HCT116 (cell line): ENCODE data around the gene GPR176.

Experiments
- MAX ChIP-seq: IDR thresholded peaks from 2 replicates; pipeline ENCODE4 v1.6.1; 2012
- POLR2A ChIP-seq: IDR thresholded peaks from 2 replicates; pipeline ENCODE4 v1.7.0; 2011; ENCODE audit warnings: borderline replicate concordance; ENCODE audit not compliant: insufficient read depth, insufficient read length; ENCODE audit errors: extremely low read depth
- TF ChIP-seq, protein P1 (sequence below), 3 experiments: fragments of 200-600 bp in 1 of 3; sonication (generic) in 1 of 3; IDR thresholded peaks in 2 of 3; conservative IDR thresholded peaks in 1 of 3; 2 replicates each; pipeline ENCODE4 v1.5.1; 2012 to 2017; ENCODE audit warnings: low read depth in 2 of 3, low read length in 2 of 3, antibody characterized with exemption in 1 of 3, borderline replicate concordance in 1 of 3, control low read depth in 1 of 3, mild to moderate bottlenecking in 1 of 3, mixed read lengths in 1 of 3, mixed run types in 1 of 3, moderate library complexity in 1 of 3; ENCODE audit not compliant: insufficient read depth in 1 of 3

DNA sequence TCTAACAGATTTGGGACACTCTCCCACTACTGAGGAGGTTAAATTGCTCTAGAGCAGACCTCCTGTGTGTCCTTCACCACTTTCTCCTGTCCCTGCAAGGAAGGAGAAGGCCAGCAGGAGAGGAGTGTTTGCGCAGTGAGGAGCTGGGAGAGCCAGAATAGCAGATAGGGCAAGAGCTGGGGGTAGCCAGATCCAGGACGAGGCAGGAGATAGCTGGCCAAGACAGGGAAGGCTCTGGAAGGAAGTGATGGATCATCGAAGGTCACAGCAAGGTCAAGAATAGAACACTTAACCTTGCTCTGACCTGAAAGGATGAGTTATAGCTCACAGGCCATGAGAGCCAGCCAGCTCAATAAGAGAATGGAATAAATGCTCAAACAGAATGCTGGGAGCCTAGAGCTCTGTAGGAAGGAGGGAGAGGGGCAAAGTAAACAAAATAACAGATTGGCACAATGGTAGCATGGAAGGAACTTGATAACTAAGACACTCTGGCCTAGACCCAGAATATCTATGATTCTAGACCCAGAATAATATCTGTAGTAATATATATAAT lies 99.9 kb downstream of the GPR176 start:
- no peak for TF ChIP-seq POLR2A
- TF ChIP-seq, protein P1, sequence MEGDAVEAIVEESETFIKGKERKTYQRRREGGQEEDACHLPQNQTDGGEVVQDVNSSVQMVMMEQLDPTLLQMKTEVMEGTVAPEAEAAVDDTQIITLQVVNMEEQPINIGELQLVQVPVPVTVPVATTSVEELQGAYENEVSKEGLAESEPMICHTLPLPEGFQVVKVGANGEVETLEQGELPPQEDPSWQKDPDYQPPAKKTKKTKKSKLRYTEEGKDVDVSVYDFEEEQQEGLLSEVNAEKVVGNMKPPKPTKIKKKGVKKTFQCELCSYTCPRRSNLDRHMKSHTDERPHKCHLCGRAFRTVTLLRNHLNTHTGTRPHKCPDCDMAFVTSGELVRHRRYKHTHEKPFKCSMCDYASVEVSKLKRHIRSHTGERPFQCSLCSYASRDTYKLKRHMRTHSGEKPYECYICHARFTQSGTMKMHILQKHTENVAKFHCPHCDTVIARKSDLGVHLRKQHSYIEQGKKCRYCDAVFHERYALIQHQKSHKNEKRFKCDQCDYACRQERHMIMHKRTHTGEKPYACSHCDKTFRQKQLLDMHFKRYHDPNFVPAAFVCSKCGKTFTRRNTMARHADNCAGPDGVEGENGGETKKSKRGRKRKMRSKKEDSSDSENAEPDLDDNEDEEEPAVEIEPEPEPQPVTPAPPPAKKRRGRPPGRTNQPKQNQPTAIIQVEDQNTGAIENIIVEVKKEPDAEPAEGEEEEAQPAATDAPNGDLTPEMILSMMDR (IDR thresholded peaks at IDR 0.05 in 2 of 3, conservative IDR thresholded peaks at IDR 0.05 in 1 of 3; ENCODE audit: borderline replicate concordance in 1 of 3, insufficient read depth in 1 of 3, low read depth in 2 of 3, low read length in 2 of 3) = no peak
- TF ChIP-seq MAX = no peak
